Vagina (tissue), 2 donors: ENCODE data around the gene PMEL. TPM values are rescaled to one million over a fixed set of nuclear protein-coding genes. Genes with fewer than 3 reads are reported as not detected.

ENCODE experiments used
- DNase-seq, 2 donors: peaks; one replicate each; pipeline ENCODE4 v3.0.0-alpha.2; 2017; ENCODE audit errors: extremely low spot score in 2 of 2
- H3K27ac ChIP-seq: fragments of 200-600 bp; sonication (generic); one replicate; pipeline ENCODE4 v1.5.1; 2019
- H3K27me3 ChIP-seq: fragments of 200-600 bp; sonication (generic); one replicate; pipeline ENCODE4 v1.5.1; 2019
- H3K36me3 ChIP-seq, 2 donors: fragments of 200-600 bp; sonication (generic); one replicate each; pipeline ENCODE4 v1.5.1; 2017 to 2019
- H3K4me1 ChIP-seq: fragments of 200-600 bp; sonication (generic); one replicate; pipeline ENCODE4 v1.5.1; 2019
- H3K4me3 ChIP-seq, 2 donors: fragments of 200-600 bp; sonication (generic); 1 replicate in 1 of 2; 2 replicates in 1 of 2; pipeline ENCODE4 v1.5.1; 2016 to 2019
- H3K9me3 ChIP-seq: fragments of 200-600 bp; sonication (generic); one replicate; pipeline ENCODE4 v1.5.1; 2019
- CTCF ChIP-seq, 3 experiments: fragments of 450-650 bp in 2 of 3; fragments of 200-600 bp in 1 of 3; sonication (generic) in 1 of 3; IDR thresholded peaks; one replicate each; pipeline ENCODE4 v1.5.1; 2017 to 2019; ENCODE audit warnings: antibody characterized with exemption in 3 of 3, mild to moderate bottlenecking in 2 of 3, moderate library complexity in 2 of 3
- POLR2A ChIP-seq, 2 donors: fragments of 450-650 bp; IDR thresholded peaks; one replicate each; pipeline ENCODE4 v1.6.1; 2017; ENCODE audit warnings: antibody characterized with exemption in 2 of 2, mild to moderate bottlenecking in 2 of 2, moderate library complexity in 2 of 2
- POLR2AphosphoS5 ChIP-seq, 2 donors: sonication (generic); formaldehyde crosslinking; IDR thresholded peaks; one replicate each; pipeline ENCODE4 v1.9.0; 2017; ENCODE audit warnings: antibody characterized with exemption in 2 of 2, mild to moderate bottlenecking in 2 of 2, low read depth in 1 of 2; ENCODE audit not compliant: insufficient read depth in 1 of 2
- intact Hi-C: fragments of 100-400 bp; cut with DNase I; formaldehyde crosslinking; loops from one replicate; pipeline ENCODE4 v1.15.1; 2023
- total RNA-seq: library from RNA; depleted of rRNA; stranded (reverse); fragments of >200 nt; gene quantifications from one replicate; pipeline ENCODE4 v1.2.3, GENCODE V29; 2016

PMEL gene
- total RNA-seq, 1 donor from 2014 or later: 1.2 TPM

DNA sequence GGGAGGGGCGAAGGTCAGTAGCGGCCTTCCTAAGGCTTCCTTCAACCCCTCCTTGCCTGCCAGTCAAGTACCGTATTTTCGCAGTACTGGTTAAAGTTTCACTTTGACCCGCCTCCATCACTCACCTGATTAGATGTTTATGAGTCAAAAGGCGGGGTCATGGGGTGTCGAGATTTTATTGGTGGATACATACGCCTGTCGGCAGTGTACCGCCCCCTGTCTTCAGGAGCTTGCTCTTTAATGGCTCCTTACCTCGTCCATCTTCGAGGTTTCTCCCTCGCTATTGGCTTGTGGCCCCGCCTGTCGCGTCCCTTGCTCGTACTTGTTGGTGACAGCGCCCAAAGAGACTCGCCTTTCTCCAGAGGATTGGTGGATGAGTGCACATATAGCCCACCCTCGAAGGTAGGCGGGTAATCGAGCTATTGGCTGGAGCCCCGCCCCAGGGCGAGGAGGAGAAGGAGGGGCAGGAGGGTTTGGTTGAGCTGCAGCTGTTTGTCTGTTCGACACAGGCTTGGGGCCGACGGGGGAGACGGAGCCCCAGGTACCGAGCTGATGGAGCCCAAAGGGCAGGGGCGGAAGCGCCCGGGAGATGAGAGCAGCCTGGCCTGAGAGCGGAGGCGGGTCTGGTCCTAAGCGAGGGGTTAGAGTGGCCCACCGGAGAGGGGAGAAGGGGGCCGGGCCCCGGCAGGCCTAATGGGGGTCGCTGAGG is 7.9 kb upstream of the PMEL start, which contains the start of gene RAB5B:
TSS of gene RAB5B (plus strand) at position 480 of the 709 bp plus-strand sequence. CDS start 12,883 bp downstream, outside the sequence.
- peak; percentile 100 for DNase-seq
- no peaks in the 10 kb centered on the region for H3K9me3 ChIP-seq
- H3K4me1 ChIP-seq: peaks cover 48% of the 10 kb centered on the region
- no peaks in the 10 kb centered on the region for H3K27me3 ChIP-seq
- H3K36me3 ChIP-seq: peaks cover 0 to 5% of the 10 kb centered on the region in 2 donors
- intact Hi-C loops: no loop called here
- H3K27ac ChIP-seq: peak within 1 kb of the TSS; percentile 97
- TF ChIP-seq CTCF (IDR thresholded peaks at IDR 0.05) (peak in 1 of 3 experiments; percentile 16), POLR2AphosphoS5 (IDR thresholded peaks at IDR 0.05; ENCODE audit: insufficient read depth in 1 of 2, low read depth in 1 of 2) (peak; percentile 95 to 99), POLR2A (IDR thresholded peaks at IDR 0.05) (peak; percentile 81 to 89)
- peak within 1 kb of the TSS; percentile 85 to 99 for H3K4me3 ChIP-seq

GRCh38 chr12:55972911-55973598 is 7.2 kb upstream of the PMEL start:
- H3K4me1 ChIP-seq: peaks cover 43% of the 10 kb centered on the region
- intact Hi-C loops: no loop called here
- no peak for DNase-seq

GRCh38 chr12:55972456-55972855 is 6.6 kb upstream of the PMEL start:
- peak overlapping the region; percentile 88 for H3K27ac ChIP-seq
- H3K4me1 ChIP-seq: peaks cover 47% of the 10 kb centered on the region

More at GRCh38 chr12:55972911-55973598, 7.2 kb upstream of the PMEL start:
- TF ChIP-seq CTCF (IDR thresholded peaks at IDR 0.05): no peak
- no peak for TF ChIP-seq POLR2AphosphoS5 (IDR thresholded peaks at IDR 0.05; ENCODE audit: insufficient read depth in 1 of 2, low read depth in 1 of 2)
- peak in 1 of 2 donors; percentile 80 for TF ChIP-seq POLR2A (IDR thresholded peaks at IDR 0.05)
- Histone ChIP-seq H3K27ac (peak overlapping the region; percentile 88), H3K27me3 (no peaks in the 10 kb centered on the region), H3K4me3 (peak overlapping the region; percentile 58 to 99), H3K36me3 (peaks cover 0 to 5% of the 10 kb centered on the region in 2 donors), H3K9me3 (no peaks in the 10 kb centered on the region)

GRCh38 chr12:55972042-55972441 is 6.2 kb upstream of the PMEL start:
- no peaks in the 10 kb centered on the region for H3K27me3 ChIP-seq
- no peak overlapping the region for H3K4me3 ChIP-seq
- H3K36me3 ChIP-seq: peaks cover 0 to 5% of the 10 kb centered on the region in 2 donors
- H3K27ac ChIP-seq: peak overlapping the region; percentile 88
- no peak for DNase-seq
- intact Hi-C loops: no loop called here
- TF ChIP-seq CTCF (IDR thresholded peaks at IDR 0.05) (no peak), POLR2A (IDR thresholded peaks at IDR 0.05) (no peak)
- H3K4me1 ChIP-seq: peaks cover 50% of the 10 kb centered on the region
- no peaks in the 10 kb centered on the region for H3K9me3 ChIP-seq

More at GRCh38 chr12:55972456-55972855, 6.6 kb upstream of the PMEL start:
- no peak for TF ChIP-seq POLR2A (IDR thresholded peaks at IDR 0.05)
- no peak for TF ChIP-seq CTCF (IDR thresholded peaks at IDR 0.05)
- TF ChIP-seq POLR2AphosphoS5 (IDR thresholded peaks at IDR 0.05; ENCODE audit: insufficient read depth in 1 of 2, low read depth in 1 of 2): no peak
- H3K27me3 ChIP-seq: no peaks in the 10 kb centered on the region
- no peak for DNase-seq
- H3K9me3 ChIP-seq: no peaks in the 10 kb centered on the region
- peak overlapping the region; percentile 58 to 99 for H3K4me3 ChIP-seq
- intact Hi-C loops: no loop called here
- H3K36me3 ChIP-seq: peaks cover 0 to 5% of the 10 kb centered on the region in 2 donors
